ENCODE results near the gene DOCK1.

Gene DOCK1

GRCh38 chr10:127090138-127090537 lies 184.9 kb downstream of the DOCK1 start:
- DNase-seq = no peak

- no peak for DNase-seq
Observed at GRCh38 chr10:127091354-127091753, 186.1 kb downstream of the DOCK1 start.

- DNase-seq = no peak
Observed at GRCh38 chr10:127092916-127093315, 187.7 kb downstream of the DOCK1 start.

GRCh38 chr10:127094984-127095383 lies 189.8 kb downstream of the DOCK1 start:
- DNase-seq = no peak

- DNase-seq = no peak
Observed at GRCh38 chr10:127100983-127101615, 195.9 kb downstream of the DOCK1 start.

- DNase-seq = no peak
Observed at GRCh38 chr10:127102176-127102575, 196.9 kb downstream of the DOCK1 start.

GRCh38 chr10:127115100-127115499 lies 209.9 kb downstream of the DOCK1 start:
- no peak for DNase-seq

- peak; percentile 5 for DNase-seq
Observed at GRCh38 chr10:127117125-127117524, 211.9 kb downstream of the DOCK1 start.

- no peak for DNase-seq
Observed at GRCh38 chr10:127118034-127118433, 212.8 kb downstream of the DOCK1 start.

GRCh38 chr10:127119936-127120335 lies 214.7 kb downstream of the DOCK1 start:
- no peak for DNase-seq

GRCh38 chr10:127122831-127123230 lies 217.6 kb downstream of the DOCK1 start:
- no peak for DNase-seq

- DNase-seq = no peak
Observed at GRCh38 chr10:127123626-127124025, 218.4 kb downstream of the DOCK1 start.

- DNase-seq = no peak
Observed at GRCh38 chr10:127125331-127125730, 220.1 kb downstream of the DOCK1 start.

- no peak for DNase-seq
Observed at GRCh38 chr10:127127822-127128221, 222.6 kb downstream of the DOCK1 start.

GRCh38 chr10:127129104-127129503 lies 223.9 kb downstream of the DOCK1 start:
- DNase-seq = no peak

GRCh38 chr10:127132451-127132850 lies 227.2 kb downstream of the DOCK1 start:
- no peak for DNase-seq

GRCh38 chr10:127133225-127133624 lies 228.0 kb downstream of the DOCK1 start:
- DNase-seq = no peak

GRCh38 chr10:127133672-127134500 lies 228.7 kb downstream of the DOCK1 start:
- no peak for DNase-seq

- no peak for DNase-seq
Observed at GRCh38 chr10:127135844-127136577, 230.8 kb downstream of the DOCK1 start.

GRCh38 chr10:127137391-127137790 lies 232.2 kb downstream of the DOCK1 start:
- no peak for DNase-seq

GRCh38 chr10:127142136-127142535 lies 236.9 kb downstream of the DOCK1 start:
- no peak for DNase-seq

- DNase-seq = no peak
Observed at GRCh38 chr10:127142856-127143255, 237.6 kb downstream of the DOCK1 start.

GRCh38 chr10:127145173-127145572 lies 239.9 kb downstream of the DOCK1 start:
- DNase-seq = peak; percentile 78

- no peak for DNase-seq
Observed at GRCh38 chr10:127146661-127147060, 241.4 kb downstream of the DOCK1 start.
